Activated CD8-positive, alpha-beta memory T cell treated with anti-CD3 and anti-CD28 coated beads for 1 hour (primary cell): ENCODE results near the gene ANP32A.

Source experiments
- DNase-seq, 2 donors: peaks; one replicate each; pipeline ENCODE4 v3.0.0-alpha.2; 2020; ENCODE audit warnings: low read depth in 1 of 2; ENCODE audit errors: extremely low read depth in 1 of 2

The ANP32A gene

DNA sequence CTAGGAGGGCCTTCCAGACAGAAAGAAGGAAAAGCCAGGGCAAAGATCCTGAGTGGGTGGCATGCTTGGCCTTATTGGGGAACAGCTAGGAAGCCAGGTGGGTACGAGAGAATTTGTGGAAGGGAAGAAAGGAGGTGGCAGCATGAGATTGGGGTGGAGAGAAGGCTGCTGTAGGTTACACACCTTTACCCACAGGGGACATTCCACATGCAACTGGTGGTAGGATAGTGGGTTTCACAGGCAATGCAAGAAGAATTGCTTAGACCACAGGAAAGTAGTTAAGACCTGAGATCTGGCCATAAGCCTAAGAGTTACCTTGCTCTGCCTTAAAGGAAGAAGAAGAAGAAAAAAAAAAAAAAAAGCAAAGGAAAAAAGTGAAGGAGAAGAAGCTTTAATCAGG lies 19.8 kb downstream of the ANP32A start:
- no peak for DNase-seq

DNA sequence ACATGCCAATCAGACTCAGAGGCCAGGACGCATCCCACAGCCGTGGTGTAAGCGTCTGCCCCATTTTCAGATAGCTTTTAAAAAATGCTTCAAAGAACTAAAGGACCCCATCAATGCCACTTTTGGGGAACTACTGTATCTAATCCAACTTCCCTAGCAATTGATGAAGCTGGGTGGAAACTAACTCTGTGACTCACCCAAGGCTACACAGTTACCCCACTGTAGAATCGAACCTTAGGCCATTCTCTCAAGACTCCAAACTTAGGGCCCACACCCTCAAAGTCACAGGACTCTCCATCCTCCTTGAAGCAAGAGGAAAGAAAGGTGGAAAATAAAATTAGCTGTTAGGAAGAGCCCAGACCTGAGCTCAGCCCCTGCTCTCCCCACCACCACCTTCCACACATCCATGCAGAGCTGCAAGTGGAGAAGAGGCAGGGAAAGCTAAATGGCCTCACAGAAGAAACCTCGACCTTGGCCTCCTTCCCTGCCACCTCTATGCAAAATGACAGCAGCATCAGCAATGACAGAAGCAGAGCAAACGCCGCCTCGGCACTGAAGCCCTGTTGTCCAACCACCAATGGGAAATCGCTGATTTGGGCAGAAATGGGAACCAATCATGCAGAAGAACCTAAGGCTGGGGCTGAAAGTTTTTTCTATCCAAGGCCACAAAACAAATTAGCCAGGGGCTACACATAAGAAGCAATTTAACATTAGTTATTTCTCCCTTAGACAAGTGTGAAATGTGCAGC lies 22.2 kb downstream of the ANP32A start:
- DNase-seq: no peak

DNA sequence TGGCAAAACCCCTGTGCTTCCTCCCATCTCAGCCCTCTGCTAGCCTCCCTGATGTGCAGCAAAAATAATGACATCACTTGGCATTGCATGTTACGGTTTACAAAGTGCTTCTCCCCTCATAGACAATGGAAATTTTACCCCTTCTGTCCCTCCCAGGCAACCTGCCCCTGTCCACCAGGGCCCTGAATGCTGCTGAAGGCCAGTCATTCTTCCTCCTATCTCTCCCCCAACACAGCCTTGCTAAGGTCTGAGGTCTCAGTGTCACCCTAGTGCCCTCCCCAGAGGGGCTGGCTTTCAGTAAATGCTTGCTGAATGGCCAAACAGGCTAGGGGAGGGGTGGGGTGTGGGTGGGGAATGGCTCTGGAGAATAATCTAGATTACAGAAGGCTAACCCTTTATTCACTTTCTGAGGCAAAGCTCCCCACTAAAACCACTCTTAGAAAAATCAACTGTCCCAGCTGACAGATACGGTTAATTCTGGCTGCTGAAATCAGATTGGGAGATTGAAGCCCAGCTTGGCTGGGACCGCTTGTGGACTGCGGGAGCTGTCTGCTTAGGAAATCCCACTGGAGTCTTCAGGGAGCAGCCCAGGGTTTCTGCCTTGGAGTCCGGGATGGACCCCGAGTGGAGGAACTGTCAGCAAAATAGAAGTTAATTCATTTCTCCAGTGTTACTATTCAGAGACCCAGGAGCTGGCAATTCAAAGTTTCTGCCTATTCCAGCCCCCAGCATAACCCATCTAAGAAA lies 22.9 kb downstream of the ANP32A start:
- no peak for DNase-seq

DNA sequence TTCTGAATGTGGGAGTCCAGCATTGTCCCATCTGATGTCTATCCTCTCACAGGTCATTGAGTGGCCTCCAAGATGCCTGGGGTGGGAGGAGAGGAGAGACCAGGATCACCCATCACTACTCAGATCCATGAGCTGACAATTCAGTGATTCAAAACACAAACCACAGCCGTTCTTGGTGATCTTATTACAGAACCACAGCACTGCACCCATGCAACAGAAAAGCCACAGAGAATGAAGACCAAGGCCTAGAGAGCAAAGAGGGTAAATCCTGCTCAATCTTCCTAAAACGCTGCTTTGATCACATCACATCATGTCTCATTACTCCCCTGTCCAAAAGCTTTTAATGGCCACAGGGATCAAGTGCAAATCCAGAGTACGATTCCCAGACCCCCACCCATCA lies 23.5 kb downstream of the ANP32A start:
- no peak for DNase-seq

GRCh38 chr15:68796576-68796975 lies 24.1 kb downstream of the ANP32A start:
- no peak for DNase-seq

- peak; percentile 27 to 33 for DNase-seq
These were observed 25.3 kb downstream of the ANP32A start for GRCh38 chr15:68795298-68795848.

DNA sequence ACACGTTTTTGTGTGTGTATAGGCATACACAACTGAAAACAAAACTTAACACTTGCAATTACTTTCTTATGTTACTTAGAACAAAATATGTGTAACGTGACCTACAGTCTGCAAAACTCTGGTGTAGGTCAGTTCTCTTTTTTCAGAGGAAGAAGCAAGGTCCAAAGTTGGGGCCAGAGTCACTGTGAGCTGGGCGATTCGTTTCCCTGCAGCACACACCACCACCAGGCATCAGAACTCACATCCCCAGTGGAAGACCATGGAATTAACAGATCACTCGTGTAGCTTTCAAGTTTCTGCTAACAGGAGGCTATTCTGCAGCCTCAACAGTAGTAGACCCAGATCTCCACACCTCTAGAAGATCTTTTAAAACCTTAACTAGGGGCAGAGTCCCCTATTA lies 25.8 kb downstream of the ANP32A start:
- no peak for DNase-seq

DNA sequence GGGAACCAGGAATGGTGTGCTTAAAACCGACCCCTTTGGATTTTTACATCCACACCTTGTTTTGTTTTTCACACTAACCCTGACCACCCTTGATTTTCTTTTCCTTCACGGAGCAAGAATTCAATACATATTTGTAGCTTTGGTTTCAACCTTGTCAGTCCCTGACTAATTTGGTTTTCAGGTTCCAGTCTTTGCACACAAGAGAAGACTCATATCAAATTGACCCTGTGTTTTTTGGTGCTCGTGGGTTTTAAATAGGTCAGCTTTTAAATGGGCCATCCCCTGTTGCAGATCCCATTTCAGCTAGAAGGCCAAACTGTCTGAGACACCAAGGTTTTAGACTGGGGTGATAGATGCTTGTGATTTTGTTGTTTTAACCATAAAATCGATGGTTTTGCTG lies 26.4 kb downstream of the ANP32A start:
- DNase-seq: no peak

DNA sequence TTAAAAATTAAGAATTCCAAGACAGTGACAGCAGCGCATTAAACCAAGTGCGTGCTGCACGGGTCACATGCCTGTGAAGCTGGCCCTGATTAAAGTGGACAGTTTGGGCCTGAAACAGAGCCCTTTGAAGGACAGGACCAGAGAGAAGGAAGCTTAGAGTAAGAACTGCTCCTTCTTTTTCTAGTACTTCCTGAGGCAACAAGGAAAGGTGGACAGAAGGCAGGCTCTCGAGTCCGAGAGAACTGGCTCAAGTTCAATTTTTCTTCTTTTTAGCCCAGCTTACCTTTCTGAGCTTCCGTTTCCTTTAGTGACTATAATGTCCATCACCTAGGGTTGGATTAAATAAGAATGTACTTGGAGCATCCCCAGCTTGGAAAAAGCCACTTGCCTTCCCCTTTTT lies 26.9 kb downstream of the ANP32A start:
- DNase-seq: no peak

GRCh38 chr15:68792901-68793766 lies 27.6 kb downstream of the ANP32A start:
- no peak for DNase-seq

DNA sequence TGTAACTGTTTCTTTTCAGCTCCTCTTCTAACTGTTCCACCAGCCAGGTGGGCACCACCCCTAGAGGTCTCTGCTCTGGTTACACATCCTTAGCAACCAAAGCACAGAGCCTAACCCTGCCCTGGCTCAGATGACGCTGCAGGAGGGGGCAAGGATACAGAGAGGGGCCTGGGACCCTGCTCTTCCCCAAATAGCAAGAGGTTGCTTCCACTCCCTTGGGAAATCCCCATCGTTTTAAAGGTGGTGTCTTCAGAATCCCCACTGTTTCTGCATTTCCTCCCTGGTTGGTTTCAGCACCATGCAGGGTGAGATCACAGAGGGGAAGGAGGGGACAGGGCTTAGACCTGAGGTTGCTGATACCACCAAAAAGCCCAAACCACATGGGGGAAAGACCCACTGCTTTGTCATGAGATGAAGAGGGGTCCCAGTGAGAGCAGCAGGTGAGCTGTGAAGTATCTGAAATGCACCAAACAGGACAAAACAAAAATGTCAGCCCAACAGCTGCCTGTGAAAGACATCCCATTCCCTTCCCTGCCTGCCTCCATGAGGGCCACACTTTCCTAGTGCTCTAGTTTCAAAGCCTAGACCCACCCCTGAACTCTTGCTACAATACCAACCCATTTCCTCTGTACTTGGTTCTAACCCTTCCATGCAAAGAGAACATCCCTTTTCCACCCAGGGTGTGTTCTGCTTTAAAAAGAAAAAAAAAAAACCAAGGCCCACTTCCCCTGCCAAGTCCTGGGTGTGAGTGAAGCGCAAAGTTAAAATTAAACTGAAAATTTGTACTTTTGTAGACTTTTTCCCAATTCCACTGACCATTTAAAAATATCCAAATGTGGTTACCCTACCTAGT lies 29.0 kb downstream of the ANP32A start:
- peak; percentile 18 to 34 for DNase-seq

DNA sequence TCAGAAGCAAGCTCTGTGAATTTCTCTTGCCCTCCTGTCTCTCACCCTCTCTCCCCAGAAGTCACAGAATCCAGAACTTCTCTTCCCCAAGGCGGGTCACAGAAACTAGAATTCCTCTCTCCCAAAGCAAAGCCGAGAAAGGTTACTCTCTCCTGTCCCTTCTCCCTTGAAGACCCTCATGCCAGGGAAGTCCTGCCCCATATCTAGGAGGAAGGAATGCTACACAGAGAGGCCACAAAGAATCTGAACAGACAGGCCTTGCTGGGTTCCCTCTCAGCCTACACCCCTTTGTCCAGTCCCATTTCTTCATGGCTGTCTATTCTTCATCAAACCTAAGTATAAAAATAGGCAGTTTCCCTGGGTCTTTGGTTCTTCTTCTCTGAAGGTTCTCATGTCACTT lies 29.8 kb downstream of the ANP32A start:
- no peak for DNase-seq

DNA sequence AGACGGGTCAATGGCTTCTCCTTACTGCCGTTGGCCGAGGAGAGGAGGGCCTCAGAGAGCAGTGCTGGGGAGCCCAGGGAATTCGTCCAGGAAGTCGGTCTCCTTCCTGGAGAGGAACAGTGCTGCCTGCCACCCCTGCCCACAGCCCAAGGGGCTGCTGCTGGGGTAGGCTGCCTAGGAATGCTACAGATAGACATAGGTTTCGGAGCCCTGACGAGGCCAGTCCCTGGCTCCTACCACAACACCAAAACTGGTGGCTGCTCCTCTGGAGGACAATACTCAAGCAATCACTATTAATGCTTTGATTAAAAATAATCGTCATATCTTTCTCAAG lies 30.5 kb downstream of the ANP32A start:
- DNase-seq: no peak

- no peak for DNase-seq
These were observed 31.0 kb downstream of the ANP32A start for GRCh38 chr15:68789534-68790241.

GRCh38 chr15:68789091-68789490 lies 31.6 kb downstream of the ANP32A start:
- no peak for DNase-seq

DNA sequence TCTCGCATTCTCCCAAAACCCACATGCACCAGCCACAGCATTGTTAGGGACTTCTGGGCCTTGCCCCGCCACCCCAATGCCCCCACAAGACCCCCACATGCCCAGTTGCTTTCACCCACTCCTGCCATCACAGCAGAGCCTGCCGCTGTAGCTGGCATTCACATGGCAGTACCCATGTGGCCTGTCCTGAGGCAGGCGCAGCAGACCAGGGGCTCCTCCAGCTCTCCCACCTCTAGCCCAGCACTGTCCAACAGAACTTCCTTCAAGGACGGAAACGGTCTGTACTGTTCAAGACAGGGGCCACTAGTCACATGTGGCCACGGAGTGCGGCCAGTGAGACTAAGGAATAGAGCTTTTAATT lies 32.5 kb downstream of the ANP32A start:
- no peak for DNase-seq

GRCh38 chr15:68787609-68788263 lies 33.0 kb downstream of the ANP32A start:
- no peak for DNase-seq

GRCh38 chr15:68786753-68787152 lies 33.9 kb downstream of the ANP32A start:
- DNase-seq: no peak

DNA sequence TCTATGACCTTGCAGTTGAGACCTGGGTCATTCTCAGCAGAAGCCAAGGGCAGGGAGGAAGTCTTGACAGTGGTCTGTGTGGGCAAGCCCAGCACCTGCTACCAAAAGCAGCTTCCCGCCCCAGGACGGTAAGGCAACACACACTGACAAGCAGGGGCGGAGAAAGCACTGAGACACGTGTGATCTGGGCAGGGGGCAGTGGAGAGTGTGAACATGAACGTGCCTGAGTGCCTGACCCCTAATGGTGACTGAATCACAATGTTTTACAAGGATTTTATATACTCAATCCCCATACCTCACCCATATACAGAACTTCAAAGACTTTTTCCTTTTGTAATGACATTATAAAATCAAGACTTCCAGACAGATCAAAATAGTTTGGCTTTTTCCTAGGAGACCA lies 35.2 kb downstream of the ANP32A start:
- no peak for DNase-seq
